COR-L47 (cell line): ENCODE results near the gene NUCB2.

Experiments
- DNase-seq: peaks from one replicate; lab custom pipeline; 2025; lab: John Stamatoyannopoulos, UW

The NUCB2 gene

GRCh38 chr11:17333799-17334586 lies 57.5 kb downstream of the NUCB2 start:
- no peak for DNase-seq

- DNase-seq: no peak
Observed at GRCh38 chr11:17343257-17343656, 66.7 kb downstream of the NUCB2 start.

GRCh38 chr11:17343907-17344306 lies 67.4 kb downstream of the NUCB2 start:
- DNase-seq: no peak

GRCh38 chr11:17347676-17348075 lies 71.1 kb downstream of the NUCB2 start:
- DNase-seq: no peak

GRCh38 chr11:17350455-17351171 lies 74.1 kb downstream of the NUCB2 start:
- no peak for DNase-seq

GRCh38 chr11:17351172-17351509 lies 74.6 kb downstream of the NUCB2 start:
- DNase-seq: no peak

GRCh38 chr11:17351510-17352176 lies 75.1 kb downstream of the NUCB2 start, which contains the start of gene NCR3LG1:
Gene NCR3LG1 (plus strand): TSS chr11:17351800. CDS start chr11:17351970, 170 bp downstream.
- peak; percentile 75 for DNase-seq

- DNase-seq: peak; percentile 74
Observed at GRCh38 chr11:17352950-17353820, 76.6 kb downstream of the NUCB2 start.

GRCh38 chr11:17353821-17354600 lies 77.5 kb downstream of the NUCB2 start:
- DNase-seq: no peak

- peak; percentile 53 for DNase-seq
Observed at GRCh38 chr11:17354601-17354991, 78.1 kb downstream of the NUCB2 start.

GRCh38 chr11:17366495-17366894 lies 90.0 kb downstream of the NUCB2 start:
- no peak for DNase-seq

- DNase-seq: no peak
Observed at GRCh38 chr11:17368551-17368950, 92.0 kb downstream of the NUCB2 start.

- DNase-seq: no peak
Observed at GRCh38 chr11:17369094-17369493, 92.6 kb downstream of the NUCB2 start.

GRCh38 chr11:17369684-17370243 lies 93.2 kb downstream of the NUCB2 start:
- no peak for DNase-seq

GRCh38 chr11:17371614-17372013 lies 95.1 kb downstream of the NUCB2 start:
- peak; percentile 51 for DNase-seq

- DNase-seq: no peak
Observed at GRCh38 chr11:17375547-17375946, 99.0 kb downstream of the NUCB2 start.

GRCh38 chr11:17376493-17376892 lies 100.0 kb downstream of the NUCB2 start:
- no peak for DNase-seq

- no peak for DNase-seq
Observed at GRCh38 chr11:17378655-17379054, 102.1 kb downstream of the NUCB2 start.

GRCh38 chr11:17379383-17380180 lies 103.0 kb downstream of the NUCB2 start:
- no peak for DNase-seq

- DNase-seq: no peak
Observed at GRCh38 chr11:17381156-17381555, 104.6 kb downstream of the NUCB2 start.
